Measurements from ENCODE around the gene CBR4. TPM values are rescaled to one million over a fixed set of nuclear protein-coding genes. Genes with fewer than 3 reads are reported as not detected.
A peak's percentile ranks its signal among the peaks of the same experiment; 100 is the strongest.

The CBR4 gene
- total and polyA plus RNA-seq, 7 donors, result 8.4 to 23.9 (median 16.4) TPM

DNA sequence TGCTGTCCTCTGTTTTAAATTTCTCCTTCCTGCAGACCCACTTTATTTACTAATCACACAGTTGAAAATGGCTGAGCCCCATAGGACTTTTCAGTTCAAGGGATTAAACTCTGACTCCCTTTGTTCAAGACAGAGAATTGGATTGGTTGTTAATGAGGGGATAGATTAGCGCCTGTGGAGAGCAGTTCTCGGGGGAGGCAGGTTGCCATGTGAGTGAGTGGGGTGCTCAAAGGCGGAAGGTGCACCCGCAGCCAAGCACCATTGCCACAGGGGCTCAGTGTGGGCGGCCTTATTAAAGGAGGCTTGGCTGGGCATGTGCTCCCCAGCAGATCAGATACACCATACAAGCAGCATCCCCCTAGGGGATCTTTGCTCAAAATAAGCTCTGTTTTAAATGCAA is 7.9 kb upstream of the CBR4 start:
- Histone ChIP-seq H3K4me3 (no peak overlapping the region), H3K9me3 (no peaks in the 10 kb centered on the region), H3K36me3 (no peaks in the 10 kb centered on the region), H3K27me3 (no peaks in the 10 kb centered on the region), H3K4me1 (peaks cover 0 to 7% (median 2%) of the 10 kb centered on the region in 4 donors), H3K27ac (no peak overlapping the region)
- DNase-seq, result no peak
- intact Hi-C loops (cut with DNase I), result loop anchor here (10.0 kb wide), 1 partner anchor 93 kb away; no protein-coding TSS in a partner anchor
- WGBS, 2 donors, result 88 to 96% methylated on average over 5 of the region's 5 CpGs
- TF ChIP-seq EP300 (IDR thresholded peaks at IDR 0.05) (no peak), POLR2AphosphoS5 (IDR thresholded peaks at IDR 0.05) (no peak), POLR2A (IDR thresholded peaks at IDR 0.05) (no peak)
- TF ChIP-seq, protein P1, sequence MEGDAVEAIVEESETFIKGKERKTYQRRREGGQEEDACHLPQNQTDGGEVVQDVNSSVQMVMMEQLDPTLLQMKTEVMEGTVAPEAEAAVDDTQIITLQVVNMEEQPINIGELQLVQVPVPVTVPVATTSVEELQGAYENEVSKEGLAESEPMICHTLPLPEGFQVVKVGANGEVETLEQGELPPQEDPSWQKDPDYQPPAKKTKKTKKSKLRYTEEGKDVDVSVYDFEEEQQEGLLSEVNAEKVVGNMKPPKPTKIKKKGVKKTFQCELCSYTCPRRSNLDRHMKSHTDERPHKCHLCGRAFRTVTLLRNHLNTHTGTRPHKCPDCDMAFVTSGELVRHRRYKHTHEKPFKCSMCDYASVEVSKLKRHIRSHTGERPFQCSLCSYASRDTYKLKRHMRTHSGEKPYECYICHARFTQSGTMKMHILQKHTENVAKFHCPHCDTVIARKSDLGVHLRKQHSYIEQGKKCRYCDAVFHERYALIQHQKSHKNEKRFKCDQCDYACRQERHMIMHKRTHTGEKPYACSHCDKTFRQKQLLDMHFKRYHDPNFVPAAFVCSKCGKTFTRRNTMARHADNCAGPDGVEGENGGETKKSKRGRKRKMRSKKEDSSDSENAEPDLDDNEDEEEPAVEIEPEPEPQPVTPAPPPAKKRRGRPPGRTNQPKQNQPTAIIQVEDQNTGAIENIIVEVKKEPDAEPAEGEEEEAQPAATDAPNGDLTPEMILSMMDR (IDR thresholded peaks at IDR 0.05), result no peak

DNA sequence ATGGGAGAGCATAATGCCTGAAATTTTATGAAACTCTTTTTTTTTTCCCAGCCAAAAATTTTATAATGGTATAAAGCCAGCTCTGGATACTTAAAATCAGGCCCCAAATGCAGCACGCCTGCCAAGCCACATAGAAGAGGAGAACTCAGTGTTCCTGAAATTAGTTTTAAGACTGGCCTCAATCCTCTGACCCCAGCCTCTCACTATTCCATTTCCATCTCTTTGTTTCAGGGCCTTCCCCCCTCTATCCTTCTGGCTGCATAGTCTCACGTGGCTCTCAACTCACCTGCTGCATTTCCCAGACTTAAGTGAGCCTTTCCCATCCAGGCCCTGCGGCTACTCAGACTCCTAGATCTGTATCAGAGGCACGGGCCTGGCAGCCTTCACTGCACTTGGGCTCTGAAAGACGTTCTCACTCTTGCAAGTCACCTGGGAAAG is 5.2 kb upstream of the CBR4 start:
- no peak overlapping the region for H3K4me3 ChIP-seq
- no peaks in the 10 kb centered on the region for H3K27me3 ChIP-seq
- no peak for DNase-seq
- peaks cover 0 to 7% (median 2%) of the 10 kb centered on the region in 4 donors for H3K4me1 ChIP-seq
- WGBS, 2 donors, result 57 to 65% methylated on average over 5 of the region's 5 CpGs
- H3K36me3 ChIP-seq, result no peaks in the 10 kb centered on the region
- H3K27ac ChIP-seq, result peak overlapping the region in 3 of 4 donors; percentile 38 to 53 (median 47)
- intact Hi-C loops (cut with DNase I), result loop anchor here (10.0 kb wide), 1 partner anchor 90 kb away; no protein-coding TSS in a partner anchor
- TF ChIP-seq EP300 (IDR thresholded peaks at IDR 0.05) (no peak), POLR2A (IDR thresholded peaks at IDR 0.05) (no peak), POLR2AphosphoS5 (IDR thresholded peaks at IDR 0.05) (no peak)
- TF ChIP-seq, protein P1 (IDR thresholded peaks at IDR 0.05), result no peak
- no peaks in the 10 kb centered on the region for H3K9me3 ChIP-seq

DNA sequence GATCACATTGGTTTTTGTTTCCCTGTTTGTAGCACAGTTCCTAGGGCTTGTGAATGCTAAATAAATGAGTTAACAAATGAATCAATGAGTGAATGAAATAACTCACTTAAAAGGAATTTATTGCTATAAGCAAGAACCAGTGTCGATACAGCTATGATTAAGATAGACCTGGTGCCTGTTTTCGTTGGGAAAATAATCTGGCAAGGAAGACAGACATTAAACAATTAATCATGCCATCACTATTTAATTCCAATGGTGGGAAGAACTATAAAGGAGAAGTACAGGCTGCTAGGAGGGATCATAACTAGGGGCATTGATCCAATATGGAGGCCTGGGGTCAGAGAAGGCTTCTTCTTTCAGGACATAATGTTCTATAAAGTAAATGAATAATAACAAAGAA is 4.5 kb upstream of the CBR4 start:
- no peak for DNase-seq
- TF ChIP-seq EP300 (IDR thresholded peaks at IDR 0.05) (no peak), POLR2AphosphoS5 (IDR thresholded peaks at IDR 0.05) (no peak), POLR2A (IDR thresholded peaks at IDR 0.05) (no peak)
- TF ChIP-seq, protein P1 (IDR thresholded peaks at IDR 0.05), result no peak

DNA sequence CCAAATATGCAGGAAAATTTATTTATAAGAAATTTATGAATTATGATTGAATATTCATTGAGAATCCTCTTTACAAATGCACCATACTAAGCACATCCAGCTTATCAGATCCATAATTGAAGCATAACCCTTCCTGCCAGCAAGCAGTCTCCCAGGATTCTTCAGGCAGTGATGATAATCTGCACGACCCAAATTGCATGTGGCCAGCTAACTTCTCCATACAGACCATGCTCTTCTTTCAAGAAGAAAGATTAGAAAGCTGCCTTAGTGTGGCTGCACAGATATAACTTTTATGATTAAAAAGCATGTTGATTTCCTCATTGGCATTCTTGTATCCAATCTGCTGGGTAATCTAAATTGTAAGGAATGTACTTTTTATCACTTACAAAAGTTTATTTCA is 3.3 kb upstream of the CBR4 start:
- 83 to 87% methylated on average over 1 of the region's 1 CpG for WGBS, 2 donors
- intact Hi-C loops (cut with DNase I), result loop anchor here (5.0 to 10.0 kb wide), 2 partner anchors 89 to 474 kb away; no protein-coding TSS in a partner anchor
- no peaks in the 10 kb centered on the region for H3K27me3 ChIP-seq

More for the DNA sequence above, 4.5 kb upstream of the CBR4 start:
- H3K9me3 ChIP-seq, result no peaks in the 10 kb centered on the region
- peak overlapping the region in 1 of 4 donors; percentile 53 for H3K27ac ChIP-seq
- no peaks in the 10 kb centered on the region for H3K36me3 ChIP-seq
- no peaks in the 10 kb centered on the region for H3K27me3 ChIP-seq
- no peak overlapping the region for H3K4me3 ChIP-seq
- 28 to 55% methylated on average over 2 of the region's 2 CpGs for whole genome bisulfite sequencing, 2 donors
- H3K4me1 ChIP-seq, result peaks cover 0 to 7% (median 2%) of the 10 kb centered on the region in 4 donors
- intact Hi-C loops (cut with DNase I), result loop anchor here (5.0 to 10.0 kb wide), 2 partner anchors 90 to 473 kb away; no protein-coding TSS in a partner anchor

More for the DNA sequence above, 3.3 kb upstream of the CBR4 start:
- no peaks in the 10 kb centered on the region for H3K36me3 ChIP-seq
- H3K9me3 ChIP-seq, result no peaks in the 10 kb centered on the region
- H3K4me3 ChIP-seq, result no peak overlapping the region
- H3K4me1 ChIP-seq, result peaks cover 0 to 16% (median 9%) of the 10 kb centered on the region in 4 donors
- H3K27ac ChIP-seq, result no peak overlapping the region
- no peak for DNase-seq
- TF ChIP-seq POLR2AphosphoS5 (IDR thresholded peaks at IDR 0.05), result no peak
- no peak for TF ChIP-seq EP300 (IDR thresholded peaks at IDR 0.05)
- TF ChIP-seq, protein P1 (IDR thresholded peaks at IDR 0.05), result no peak
- no peak for TF ChIP-seq POLR2A (IDR thresholded peaks at IDR 0.05)

Measured in sigmoid colon (tissue), 7 donors.